ENCODE data around the gene LRRC37B. TPM values are rescaled to one million over a fixed set of nuclear protein-coding genes. Genes with fewer than 3 reads are reported as not detected.
"Not testable (repeated sequence)": the region's sequence is repeated elsewhere in the genome, so short reads cannot be mapped to it uniquely, and the experiment has no call there.

The LRRC37B gene
- total RNA-seq = 10 to 100 TPM in 3 of 4 donors, 1 to 10 TPM in 1; 7.6 to 29.3 (median 14.7) TPM

DNA sequence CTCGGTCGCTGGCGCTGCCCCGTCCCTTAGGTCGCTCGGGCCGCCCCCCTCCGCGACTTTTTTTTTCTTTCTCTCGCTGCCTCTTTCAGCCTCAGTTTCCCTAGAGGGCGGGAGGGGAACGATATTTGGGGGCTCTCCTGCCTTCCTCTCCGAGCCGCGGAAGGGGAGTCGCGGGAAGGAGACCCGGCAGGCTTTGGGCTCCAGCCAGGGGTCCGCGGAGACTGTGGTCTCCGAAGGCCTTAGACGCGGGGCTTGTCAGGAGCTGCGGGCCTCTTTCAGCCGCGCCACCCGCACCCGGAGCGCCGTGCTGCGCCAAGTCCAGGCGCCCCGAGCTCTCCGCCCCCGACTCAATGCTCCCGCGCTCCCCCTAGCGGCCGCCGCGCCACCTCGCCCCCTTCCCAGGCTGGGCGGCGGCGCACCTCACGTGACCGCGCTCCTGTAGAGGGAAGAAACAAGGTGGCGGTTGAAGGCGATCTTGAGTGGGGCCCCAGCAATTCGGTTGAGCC is at the start of gene LRRC37B:
Gene LRRC37B, plus strand, starts transcription at position 427 of the 506 bp plus-strand sequence. CDS start 14,010 bp downstream, outside the sequence.
- TF ChIP-seq, protein P1, sequence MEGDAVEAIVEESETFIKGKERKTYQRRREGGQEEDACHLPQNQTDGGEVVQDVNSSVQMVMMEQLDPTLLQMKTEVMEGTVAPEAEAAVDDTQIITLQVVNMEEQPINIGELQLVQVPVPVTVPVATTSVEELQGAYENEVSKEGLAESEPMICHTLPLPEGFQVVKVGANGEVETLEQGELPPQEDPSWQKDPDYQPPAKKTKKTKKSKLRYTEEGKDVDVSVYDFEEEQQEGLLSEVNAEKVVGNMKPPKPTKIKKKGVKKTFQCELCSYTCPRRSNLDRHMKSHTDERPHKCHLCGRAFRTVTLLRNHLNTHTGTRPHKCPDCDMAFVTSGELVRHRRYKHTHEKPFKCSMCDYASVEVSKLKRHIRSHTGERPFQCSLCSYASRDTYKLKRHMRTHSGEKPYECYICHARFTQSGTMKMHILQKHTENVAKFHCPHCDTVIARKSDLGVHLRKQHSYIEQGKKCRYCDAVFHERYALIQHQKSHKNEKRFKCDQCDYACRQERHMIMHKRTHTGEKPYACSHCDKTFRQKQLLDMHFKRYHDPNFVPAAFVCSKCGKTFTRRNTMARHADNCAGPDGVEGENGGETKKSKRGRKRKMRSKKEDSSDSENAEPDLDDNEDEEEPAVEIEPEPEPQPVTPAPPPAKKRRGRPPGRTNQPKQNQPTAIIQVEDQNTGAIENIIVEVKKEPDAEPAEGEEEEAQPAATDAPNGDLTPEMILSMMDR (IDR thresholded peaks at IDR 0.05) = peak in 2 of 3 donors; percentile 59 to 84
- DNase-seq (ENCODE audit: low spot score) = peak; percentile 84
- ATAC-seq (ENCODE audit: low FRiP score) = peak; percentile 97

DNA sequence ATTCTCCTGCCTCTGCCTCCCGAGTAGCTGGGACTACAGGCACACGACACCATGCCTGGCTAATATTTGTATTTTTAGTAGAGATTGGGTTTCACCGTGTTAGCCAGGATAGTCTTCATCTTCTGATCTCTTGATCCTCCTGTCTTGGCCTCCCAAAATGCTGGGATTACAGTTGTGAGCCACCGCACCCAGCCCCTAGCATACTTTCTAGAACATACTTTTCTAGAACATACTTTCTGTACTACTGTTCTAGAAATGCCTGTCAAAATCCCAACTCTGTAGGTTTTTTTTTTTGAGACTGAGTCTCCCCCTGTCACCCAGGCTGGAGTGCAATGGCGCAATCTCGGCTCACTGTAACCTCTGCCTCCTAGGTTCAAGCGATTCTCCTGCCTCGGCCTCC is 43.1 kb upstream of the LRRC37B start:
- not testable (repeated sequence) for DNase-seq (ENCODE audit: low spot score); ATAC-seq (ENCODE audit: low FRiP score)

DNA sequence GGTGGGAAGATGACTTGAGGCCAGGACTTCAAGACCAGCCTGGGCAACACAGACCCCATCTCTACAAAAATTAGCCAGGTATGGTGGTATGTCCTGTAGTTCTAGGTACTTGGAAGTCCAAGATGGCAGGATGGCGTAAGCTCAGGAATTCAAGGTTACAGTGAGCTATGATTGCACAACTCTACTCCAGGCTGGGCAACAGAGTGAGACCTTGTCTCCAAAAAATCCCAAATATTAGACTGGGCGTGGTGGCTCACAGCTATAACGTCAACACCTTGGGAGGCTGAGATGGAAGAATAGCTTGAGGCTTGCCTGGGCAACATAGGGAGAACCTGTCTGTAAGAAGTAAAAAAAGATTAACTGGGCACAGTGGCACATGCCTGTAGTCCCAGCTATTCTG is 39.5 kb upstream of the LRRC37B start:
- DNase-seq (ENCODE audit: low spot score) = no peak
- TF ChIP-seq, protein P1 (IDR thresholded peaks at IDR 0.05) = no peak
- no peak for ATAC-seq (ENCODE audit: low FRiP score)

DNA sequence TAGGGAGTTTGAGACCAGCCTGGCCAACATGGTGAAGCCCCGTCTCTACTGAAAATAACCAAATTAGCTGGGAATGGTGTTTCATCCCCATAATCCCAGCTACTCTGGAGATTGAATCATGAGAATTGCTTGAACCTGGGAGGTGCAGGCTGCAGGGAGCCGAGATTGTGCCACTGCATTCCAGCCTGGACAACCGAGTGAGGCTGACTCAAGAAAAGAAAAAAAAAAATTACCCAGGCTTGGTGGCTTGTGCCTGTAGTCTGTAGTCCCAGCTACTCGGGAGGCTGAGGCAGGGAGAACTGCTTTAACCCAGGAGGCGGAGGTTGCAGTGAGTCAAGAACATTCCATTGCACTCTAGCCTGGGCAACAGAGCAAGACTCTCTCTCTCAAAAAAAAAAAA is 36.8 kb upstream of the LRRC37B start:
- not testable (repeated sequence) for ATAC-seq (ENCODE audit: low FRiP score); DNase-seq (ENCODE audit: low spot score)

DNA sequence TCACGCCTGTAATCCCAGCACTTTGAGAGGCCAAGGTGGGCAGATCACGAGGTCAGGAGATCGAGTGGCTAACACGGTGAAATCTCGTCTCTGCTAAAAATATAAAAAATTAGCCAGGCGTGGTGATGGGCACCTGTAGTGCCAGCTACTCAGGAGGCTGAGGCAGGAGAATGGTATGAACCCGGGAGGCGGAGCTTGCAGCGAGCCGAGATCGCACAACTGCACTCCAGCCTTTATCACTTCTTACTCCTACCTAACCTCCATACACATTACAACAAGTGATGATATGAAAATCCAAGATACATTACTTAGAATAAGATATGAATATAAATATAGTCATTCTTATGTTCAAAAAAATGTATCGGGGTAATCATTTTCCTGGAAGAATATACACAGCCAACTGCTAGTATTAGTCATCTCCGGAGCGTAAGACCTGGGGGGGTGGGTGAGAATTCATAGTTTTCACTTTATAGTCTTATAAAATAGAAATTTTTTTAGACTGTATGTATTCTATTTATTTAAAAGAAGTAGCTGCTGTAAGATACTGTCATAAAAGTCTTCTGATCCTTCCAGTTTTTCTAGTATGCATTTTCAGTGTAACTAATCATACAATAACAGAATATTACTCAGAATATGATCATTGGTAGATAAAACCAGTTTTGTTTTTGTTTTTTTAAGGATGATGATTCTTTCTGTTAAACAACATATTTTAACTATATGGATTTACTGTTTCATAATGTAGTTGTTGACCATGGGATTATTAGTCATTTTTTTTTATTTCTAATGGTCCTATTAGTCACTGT is 32.7 kb upstream of the LRRC37B start:
- not testable (repeated sequence) for ATAC-seq (ENCODE audit: low FRiP score); DNase-seq (ENCODE audit: low spot score)

DNA sequence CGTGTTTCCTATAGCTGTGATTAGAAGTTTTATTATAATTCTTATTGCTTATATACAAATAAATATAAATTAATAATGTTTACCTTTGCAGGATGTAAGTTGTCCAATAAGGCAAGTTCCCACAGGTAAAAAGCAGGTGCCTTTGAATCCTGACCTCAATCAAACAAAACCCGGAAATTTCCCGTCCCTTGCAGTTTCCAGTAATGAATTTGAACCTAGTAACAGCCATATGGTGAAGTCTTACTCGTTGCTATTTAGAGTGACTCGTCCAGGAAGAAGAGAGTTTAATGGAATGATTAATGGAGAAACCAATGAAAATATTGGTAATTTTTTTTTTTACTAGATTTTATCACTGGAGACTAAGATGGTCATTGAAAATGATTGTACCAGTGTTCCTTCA is 31.8 kb upstream of the LRRC37B start:
- not testable (repeated sequence) for ATAC-seq (ENCODE audit: low FRiP score)

DNA sequence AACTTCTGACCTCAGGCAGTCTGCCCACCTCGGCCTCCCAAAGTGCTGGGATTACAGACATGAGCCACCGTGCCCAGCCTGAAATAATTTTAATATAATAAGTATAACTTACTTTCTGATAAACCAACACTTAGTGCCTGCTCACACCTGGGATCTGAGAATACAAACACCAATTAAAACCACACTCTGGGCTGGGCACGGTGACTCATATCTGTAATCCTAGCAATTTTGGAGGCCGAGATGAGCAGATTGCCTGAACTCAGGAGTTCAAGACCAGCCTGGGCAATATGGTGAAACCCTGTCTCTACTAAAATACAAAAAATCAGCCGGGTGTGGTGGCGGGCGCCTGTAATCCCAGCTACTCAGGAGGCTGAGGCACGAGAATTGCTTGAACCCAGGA is 15.4 kb upstream of the LRRC37B start:
- not testable (repeated sequence) for DNase-seq (ENCODE audit: low spot score); ATAC-seq (ENCODE audit: low FRiP score)

More for the DNA sequence above, 31.8 kb upstream of the LRRC37B start:
- not testable (repeated sequence) for DNase-seq (ENCODE audit: low spot score)

DNA sequence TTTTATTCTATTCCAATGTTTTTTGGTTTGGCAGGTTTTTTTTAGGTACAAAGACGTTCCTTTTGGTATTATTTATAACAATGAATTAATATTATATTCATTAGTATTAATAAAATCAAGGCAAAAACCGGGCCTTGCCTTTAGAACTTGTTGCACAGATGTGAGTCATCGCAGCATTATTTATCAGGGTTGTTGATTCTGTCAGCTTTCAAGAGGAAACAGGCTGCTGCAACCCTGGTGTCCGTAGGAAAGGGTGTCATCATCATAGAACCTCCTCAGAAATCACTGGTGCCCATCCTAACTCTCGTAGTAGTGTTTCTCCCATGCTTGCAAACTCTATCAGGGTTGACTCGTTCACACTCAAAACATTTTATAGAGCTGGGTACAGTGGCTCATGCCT is 10.2 kb upstream of the LRRC37B start:
- DNase-seq (ENCODE audit: low spot score) (no peak), ATAC-seq (ENCODE audit: low FRiP score) (no peak)
- TF ChIP-seq, protein P1 (IDR thresholded peaks at IDR 0.05) = no peak

DNA sequence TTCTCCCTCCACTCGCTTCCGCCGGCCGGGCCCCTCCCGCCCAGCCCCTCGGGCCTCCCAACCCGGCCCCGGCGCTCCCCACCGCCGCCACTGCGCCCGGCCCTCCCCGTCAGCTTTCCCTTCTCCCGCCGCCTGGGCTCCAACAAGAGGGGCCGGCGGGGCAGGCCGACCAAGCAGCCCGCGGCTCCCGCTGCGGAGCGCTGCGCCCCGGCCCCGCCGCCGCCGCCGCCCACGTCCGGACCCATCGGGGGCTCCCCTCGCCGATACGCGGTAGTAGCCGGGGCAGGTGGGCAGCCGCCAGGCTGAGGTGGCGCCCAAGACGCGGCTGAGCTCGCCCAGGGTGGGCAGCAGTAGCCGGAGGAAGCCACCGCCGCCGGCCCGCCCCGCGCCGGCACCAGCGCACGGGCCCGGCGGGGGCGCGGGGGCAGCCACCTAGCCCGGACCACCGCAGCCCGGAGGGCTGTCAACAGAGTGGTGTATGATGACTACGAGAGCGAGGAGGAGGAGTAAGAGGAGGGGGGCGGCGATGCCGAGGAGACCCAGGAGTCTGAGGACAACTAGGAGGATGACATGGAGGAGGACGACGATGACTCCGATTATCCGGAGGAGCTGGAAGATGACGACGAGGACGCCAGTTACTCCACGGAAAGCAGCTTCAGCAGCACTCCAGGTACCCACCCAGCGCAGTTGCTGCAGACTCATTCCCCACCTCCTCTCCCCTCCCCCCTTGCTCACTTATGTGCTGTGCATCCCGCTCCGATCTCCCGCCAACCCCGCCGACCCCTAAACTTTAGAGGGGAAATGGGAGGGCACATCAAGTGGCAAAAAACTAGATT is 498 bp downstream of the LRRC37B start:
- DNase-seq (ENCODE audit: low spot score) = no peak
- TF ChIP-seq, protein P1 (IDR thresholded peaks at IDR 0.05) = no peak

More for the DNA sequence above, 498 bp downstream of the LRRC37B start:
- ATAC-seq (ENCODE audit: low FRiP score) = peak; percentile 64

All from omental fat pad (tissue), 4 donors.